ENCODE data around the gene RHEBL1.

The RHEBL1 gene

GRCh38 chr12:49043241-49043640 lies 26.5 kb downstream of the RHEBL1 start:
- DNase-seq = no peak
- Histone ChIP-seq H3K27ac (no peak overlapping the region), H3K36me3 (replicated peaks) (peaks cover 89% of the 10 kb centered on the region), H3K27me3 (replicated peaks) (no peaks in the 10 kb centered on the region), H3K4me3 (ENCODE audit: low read depth, low read length) (no peak overlapping the region)
- in situ Hi-C loops (cut with HindIII; ENCODE audit: low pct_ligation_motif_present, low sequenced_read_pairs) = no loop called here
- TF ChIP-seq CTCF (IDR thresholded peaks at IDR 0.05; ENCODE audit: low read depth, low read length, missing control alignments) = no peak

GRCh38 chr12:49041881-49042484 lies 27.8 kb downstream of the RHEBL1 start:
- Histone ChIP-seq H3K4me3 (ENCODE audit: low read depth, low read length) (no peak overlapping the region), H3K27me3 (replicated peaks) (no peaks in the 10 kb centered on the region), H3K27ac (no peak overlapping the region), H3K36me3 (replicated peaks) (peaks cover 88% of the 10 kb centered on the region)
- no peak for DNase-seq
- no peak for TF ChIP-seq CTCF (IDR thresholded peaks at IDR 0.05; ENCODE audit: low read depth, low read length, missing control alignments)
- in situ Hi-C loops (cut with HindIII; ENCODE audit: low pct_ligation_motif_present, low sequenced_read_pairs) = no loop called here

GRCh38 chr12:49041036-49041880 lies 28.5 kb downstream of the RHEBL1 start:
- H3K36me3 ChIP-seq (replicated peaks) = peaks cover 87% of the 10 kb centered on the region
- no peak for DNase-seq
- TF ChIP-seq CTCF (IDR thresholded peaks at IDR 0.05; ENCODE audit: low read depth, low read length, missing control alignments) = no peak

GRCh38 chr12:49040364-49040855 lies 29.4 kb downstream of the RHEBL1 start:
- H3K36me3 ChIP-seq (replicated peaks) = peaks cover 86% of the 10 kb centered on the region
- no peak overlapping the region for H3K27ac ChIP-seq
- no peaks in the 10 kb centered on the region for H3K27me3 ChIP-seq (replicated peaks)
- TF ChIP-seq CTCF (IDR thresholded peaks at IDR 0.05; ENCODE audit: low read depth, low read length, missing control alignments) = no peak
- no peak overlapping the region for H3K4me3 ChIP-seq (ENCODE audit: low read depth, low read length)
- in situ Hi-C loops (cut with HindIII; ENCODE audit: low pct_ligation_motif_present, low sequenced_read_pairs) = no loop called here
- no peak for DNase-seq

More at GRCh38 chr12:49041036-49041880, 28.5 kb downstream of the RHEBL1 start:
- Histone ChIP-seq H3K27me3 (replicated peaks) (no peaks in the 10 kb centered on the region), H3K27ac (no peak overlapping the region), H3K4me3 (ENCODE audit: low read depth, low read length) (no peak overlapping the region)
- in situ Hi-C loops (cut with HindIII; ENCODE audit: low pct_ligation_motif_present, low sequenced_read_pairs) = no loop called here

- H3K27me3 ChIP-seq (replicated peaks) = no peaks in the 10 kb centered on the region
- DNase-seq = no peak
- in situ Hi-C loops (cut with HindIII; ENCODE audit: low pct_ligation_motif_present, low sequenced_read_pairs) = no loop called here
- peaks cover 84% of the 10 kb centered on the region for H3K36me3 ChIP-seq (replicated peaks)
- no peak for TF ChIP-seq CTCF (IDR thresholded peaks at IDR 0.05; ENCODE audit: low read depth, low read length, missing control alignments)
- no peak overlapping the region for H3K27ac ChIP-seq
- H3K4me3 ChIP-seq (ENCODE audit: low read depth, low read length) = no peak overlapping the region
Measured at GRCh38 chr12:49039421-49040363, 30.1 kb downstream of the RHEBL1 start.

All from brain microvascular endothelial cell (primary cell).